DOHH2 (cell line): ENCODE measurements around the gene CACNA1B.

ENCODE experiments used
- H3F3A ChIP-seq: fragments of 200-600 bp; sonication (generic), shearing (Covaris generic); 2 replicates; pipeline ENCODE4 v1.6.0; 2016; ENCODE audit warnings: antibody characterized with exemption, mild to moderate bottlenecking; ENCODE audit not compliant: control insufficient read depth, insufficient read depth
- H3K27ac ChIP-seq: fragments of 200-600 bp; sonication (generic); 2 replicates; pipeline ENCODE4 v1.5.1; 2014; ENCODE audit warnings: low read depth, mild to moderate bottlenecking, low read length, moderate library complexity
- H3K27me3 ChIP-seq: fragments of 200-600 bp; sonication (generic); 2 replicates; pipeline ENCODE4 v1.6.1; 2014; ENCODE audit warnings: mild to moderate bottlenecking, low read length, mixed read lengths; ENCODE audit not compliant: control insufficient read depth
- H3K36me3 ChIP-seq: fragments of 200-600 bp; sonication (generic); 2 replicates; pipeline ENCODE4 v1.6.1; 2014; ENCODE audit warnings: mild to moderate bottlenecking, low read length, moderate library complexity, mixed read lengths; ENCODE audit not compliant: control insufficient read depth
- H3K4me1 ChIP-seq: fragments of 200-600 bp; sonication (generic); 2 replicates; pipeline ENCODE4 v1.6.1; 2014; ENCODE audit warnings: mild to moderate bottlenecking, low read length, mixed read lengths; ENCODE audit not compliant: control insufficient read depth
- H3K4me2 ChIP-seq: fragments of 200-600 bp; sonication (generic); 2 replicates; pipeline ENCODE4 v1.6.0; 2014; ENCODE audit warnings: mild to moderate bottlenecking, low read length, moderate library complexity
- H3K4me3 ChIP-seq: fragments of 200-600 bp; sonication (generic); 2 replicates; pipeline ENCODE4 v1.5.1; 2014; ENCODE audit warnings: mild to moderate bottlenecking, low read length, mixed read lengths
- H3K79me2 ChIP-seq: fragments of 200-600 bp; sonication (generic); 2 replicates; pipeline ENCODE4 v1.6.1; 2014; ENCODE audit warnings: mild to moderate bottlenecking, low read length, mixed read lengths; ENCODE audit not compliant: control insufficient read depth
- H3K9me2 ChIP-seq: fragments of 200-600 bp; sonication (generic); replicated peaks from 2 replicates; pipeline ENCODE4 v1.6.1; 2014; ENCODE audit warnings: mild to moderate bottlenecking, low read length, mixed read lengths; ENCODE audit not compliant: control insufficient read depth
- H3K9me3 ChIP-seq: fragments of 200-600 bp; sonication (generic); 2 replicates; pipeline ENCODE4 v1.6.1; 2014; ENCODE audit warnings: antibody characterized with exemption, low read length, mixed read lengths; ENCODE audit not compliant: control insufficient read depth, insufficient read depth
- H4K20me1 ChIP-seq: fragments of 200-600 bp; sonication (generic); 2 replicates; pipeline ENCODE4 v1.6.0; 2014; ENCODE audit warnings: low read depth, mild to moderate bottlenecking, antibody characterized with exemption, low read length, moderate library complexity; ENCODE audit not compliant: control insufficient read depth, insufficient read depth
- EZH2phosphoT487 ChIP-seq: fragments of 200-600 bp; sonication (generic); IDR thresholded peaks from 2 replicates; pipeline ENCODE4 v1.6.1; 2017; ENCODE audit warnings: borderline replicate concordance, mild to moderate bottlenecking, antibody characterized with exemption, low read length, moderate library complexity, mixed read lengths
- TF ChIP-seq, protein P1 (sequence below): fragments of 200-600 bp; sonication (generic); IDR thresholded peaks from one replicate; pipeline ENCODE4 v1.5.1; 2014; ENCODE audit warnings: antibody characterized with exemption, mild to moderate bottlenecking, low read depth, low read length; ENCODE audit not compliant: poor library complexity, severe bottlenecking

Gene CACNA1B

GRCh38 chr9:138009016-138009802, 131.6 kb downstream of the CACNA1B start:
- TF ChIP-seq EZH2phosphoT487 = no peak
- TF ChIP-seq, protein P1, sequence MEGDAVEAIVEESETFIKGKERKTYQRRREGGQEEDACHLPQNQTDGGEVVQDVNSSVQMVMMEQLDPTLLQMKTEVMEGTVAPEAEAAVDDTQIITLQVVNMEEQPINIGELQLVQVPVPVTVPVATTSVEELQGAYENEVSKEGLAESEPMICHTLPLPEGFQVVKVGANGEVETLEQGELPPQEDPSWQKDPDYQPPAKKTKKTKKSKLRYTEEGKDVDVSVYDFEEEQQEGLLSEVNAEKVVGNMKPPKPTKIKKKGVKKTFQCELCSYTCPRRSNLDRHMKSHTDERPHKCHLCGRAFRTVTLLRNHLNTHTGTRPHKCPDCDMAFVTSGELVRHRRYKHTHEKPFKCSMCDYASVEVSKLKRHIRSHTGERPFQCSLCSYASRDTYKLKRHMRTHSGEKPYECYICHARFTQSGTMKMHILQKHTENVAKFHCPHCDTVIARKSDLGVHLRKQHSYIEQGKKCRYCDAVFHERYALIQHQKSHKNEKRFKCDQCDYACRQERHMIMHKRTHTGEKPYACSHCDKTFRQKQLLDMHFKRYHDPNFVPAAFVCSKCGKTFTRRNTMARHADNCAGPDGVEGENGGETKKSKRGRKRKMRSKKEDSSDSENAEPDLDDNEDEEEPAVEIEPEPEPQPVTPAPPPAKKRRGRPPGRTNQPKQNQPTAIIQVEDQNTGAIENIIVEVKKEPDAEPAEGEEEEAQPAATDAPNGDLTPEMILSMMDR = no peak
- no peak overlapping the region for H3K4me2 ChIP-seq

DNA sequence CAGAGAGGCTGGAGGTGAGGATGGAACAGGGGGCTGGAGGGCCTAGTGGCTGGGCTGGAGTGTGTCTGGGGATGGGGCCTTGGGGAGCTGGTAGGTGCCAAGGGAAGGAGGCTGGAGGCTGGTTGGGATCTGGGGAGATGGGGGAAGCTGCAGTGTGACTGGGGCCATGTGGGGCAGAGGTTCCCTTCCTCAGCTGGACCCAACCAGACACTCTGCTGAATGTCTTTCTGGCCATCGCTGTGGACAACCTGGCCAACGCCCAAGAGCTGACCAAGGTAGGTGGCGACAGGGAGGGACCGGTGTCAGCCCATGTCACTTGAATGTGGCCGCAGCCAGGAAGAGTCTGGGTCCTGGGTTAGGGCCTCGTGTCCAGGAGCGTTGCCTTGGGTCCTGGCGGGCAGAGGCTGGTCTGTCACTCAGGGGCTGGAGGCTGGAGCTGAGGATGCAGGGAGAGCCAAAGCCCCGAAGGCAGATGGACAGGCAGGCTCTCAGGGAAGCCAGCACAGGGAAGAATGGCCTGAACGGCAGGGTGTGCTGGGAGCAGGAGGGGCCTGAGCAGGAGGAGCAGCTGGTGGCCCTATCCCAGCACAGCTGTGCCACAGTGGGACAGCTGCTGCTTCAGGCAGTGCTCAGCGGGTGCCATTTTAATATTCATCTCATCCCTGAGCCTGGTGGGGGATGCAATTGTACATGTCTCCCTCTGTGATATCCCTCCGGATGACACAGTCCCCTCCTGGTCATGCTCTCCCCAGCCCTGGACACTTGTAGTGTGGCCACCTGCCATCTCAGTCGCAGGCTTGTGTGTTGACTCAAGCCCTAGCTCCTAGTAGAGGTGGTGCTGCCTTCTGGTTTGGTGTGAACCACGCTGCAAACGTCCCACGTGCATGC, 132.5 kb downstream of the CACNA1B start:
- H3K79me2 ChIP-seq = no peaks in the 10 kb centered on the region
- H4K20me1 ChIP-seq = no peaks in the 10 kb centered on the region
- no peaks in the 10 kb centered on the region for H3K36me3 ChIP-seq
- no peak overlapping the region for H3K27ac ChIP-seq
- TF ChIP-seq EZH2phosphoT487 = no peak
- TF ChIP-seq, protein P1 = no peak
- no peaks in the 10 kb centered on the region for H3K27me3 ChIP-seq
- no peaks in the 10 kb centered on the region for H3K9me3 ChIP-seq
- no peaks in the 10 kb centered on the region for H3K4me1 ChIP-seq
- H3F3A ChIP-seq = no peaks in the 10 kb centered on the region
- H3K4me2 ChIP-seq = no peak overlapping the region
- no peak overlapping the region for H3K4me3 ChIP-seq
- H3K9me2 ChIP-seq = no peaks in the 10 kb centered on the region

More at GRCh38 chr9:138009016-138009802, 131.6 kb downstream of the CACNA1B start:
- Histone ChIP-seq H3K79me2 (no peaks in the 10 kb centered on the region), H3F3A (no peaks in the 10 kb centered on the region), H3K27ac (no peak overlapping the region), H3K4me3 (no peak overlapping the region), H3K27me3 (no peaks in the 10 kb centered on the region), H4K20me1 (no peaks in the 10 kb centered on the region), H3K36me3 (no peaks in the 10 kb centered on the region), H3K9me3 (no peaks in the 10 kb centered on the region), H3K9me2 (no peaks in the 10 kb centered on the region), H3K4me1 (no peaks in the 10 kb centered on the region)

- H3K9me3 ChIP-seq = no peaks in the 10 kb centered on the region
- no peak overlapping the region for H3K4me2 ChIP-seq
- TF ChIP-seq EZH2phosphoT487 = no peak
- TF ChIP-seq, protein P1 = no peak
- H3K9me2 ChIP-seq = no peaks in the 10 kb centered on the region
- no peaks in the 10 kb centered on the region for H3K4me1 ChIP-seq
- no peaks in the 10 kb centered on the region for H3K79me2 ChIP-seq
- H3K36me3 ChIP-seq = no peaks in the 10 kb centered on the region
- no peak overlapping the region for H3K4me3 ChIP-seq
- no peaks in the 10 kb centered on the region for H4K20me1 ChIP-seq
- no peaks in the 10 kb centered on the region for H3K27me3 ChIP-seq
- no peak overlapping the region for H3K27ac ChIP-seq
- H3F3A ChIP-seq = no peaks in the 10 kb centered on the region
Measured at GRCh38 chr9:138010861-138011260, 133.3 kb downstream of the CACNA1B start.
